GM19452 (cell line): ENCODE results near the gene HAUS6.
"Not testable (repeated sequence)": the region's sequence is repeated elsewhere in the genome, so short reads cannot be mapped to it uniquely, and the experiment has no call there.

Experiments
- ATAC-seq: cut with Tn5 transposase; IDR thresholded peaks from one replicate; pipeline ENCODE4 v1.9.1; 2021; ENCODE audit not compliant: unreplicated experiment

Gene HAUS6

GRCh38 chr9:19048966-19049916, 53.5 kb downstream of the HAUS6 start, which contains the start of gene RRAGA:
Gene RRAGA (plus strand): TSS chr9:19049427. CDS start chr9:19049660, 233 bp downstream.
- ATAC-seq: peak; percentile 90

- no peak for ATAC-seq
Measured at GRCh38 chr9:19036611-19037010, 66.1 kb downstream of the HAUS6 start.

- no peak for ATAC-seq
Measured at GRCh38 chr9:19033015-19033414, 69.7 kb downstream of the HAUS6 start, which contains the start of gene SAXO1. Gene SAXO1 (minus strand): TSS chr9:19033209. CDS start chr9:19032908, 301 bp downstream.

- ATAC-seq: no peak
Measured at GRCh38 chr9:19032406-19032805, 70.3 kb downstream of the HAUS6 start.

- peak; percentile 49 for ATAC-seq
Measured at GRCh38 chr9:19030899-19031298, 71.8 kb downstream of the HAUS6 start.

GRCh38 chr9:19028835-19029451, 73.8 kb downstream of the HAUS6 start:
- peak; percentile 65 for ATAC-seq

- ATAC-seq: no peak
Measured at GRCh38 chr9:19027825-19028224, 74.9 kb downstream of the HAUS6 start.

- ATAC-seq: no peak
Measured at GRCh38 chr9:19026375-19026774, 76.3 kb downstream of the HAUS6 start.

GRCh38 chr9:19023078-19023477, 79.6 kb downstream of the HAUS6 start:
- no peak for ATAC-seq

- ATAC-seq: no peak
Measured at GRCh38 chr9:19022206-19022605, 80.5 kb downstream of the HAUS6 start.

- not testable (repeated sequence) for ATAC-seq
Measured at GRCh38 chr9:19021649-19022048, 81.1 kb downstream of the HAUS6 start.

- ATAC-seq: no peak
Measured at GRCh38 chr9:19020886-19021455, 81.7 kb downstream of the HAUS6 start.

GRCh38 chr9:19018201-19018600, 84.5 kb downstream of the HAUS6 start:
- ATAC-seq: no peak

GRCh38 chr9:19009391-19009965, 93.2 kb downstream of the HAUS6 start:
- no peak for ATAC-seq
